Peyer's patch (tissue), 4 donors: ENCODE data around the gene MED9. TPM values are rescaled to one million over a fixed set of nuclear protein-coding genes. Genes with fewer than 3 reads are reported as not detected.
"Not testable (repeated sequence)": the region's sequence is repeated elsewhere in the genome, so short reads cannot be mapped to it uniquely, and the experiment has no call there.

Experiments
- DNase-seq, 3 donors: peaks; one replicate each; pipeline ENCODE4 v3.0.0-alpha.2; 2017 to 2019
- H3K27ac ChIP-seq, 4 donors: fragments of 200-600 bp; sonication (generic); one replicate each; pipeline ENCODE4 v1.5.1; 2016 to 2019
- H3K27me3 ChIP-seq, 2 donors: fragments of 200-600 bp; sonication (generic); one replicate each; pipeline ENCODE4 v1.5.1; 2019
- H3K36me3 ChIP-seq, 3 donors: fragments of 200-600 bp; sonication (generic); one replicate each; pipeline ENCODE4 v1.5.1; 2016 to 2019
- H3K4me1 ChIP-seq, 4 donors: fragments of 200-600 bp; sonication (generic); one replicate each; pipeline ENCODE4 v1.5.1; 2016 to 2019
- H3K4me3 ChIP-seq, 4 donors: fragments of 200-600 bp; sonication (generic); 1 replicate in 3 of 4; 2 replicates in 1 of 4; pipeline ENCODE4 v1.5.1; 2016 to 2019; ENCODE audit warnings: mild to moderate bottlenecking in 1 of 4
- H3K9me3 ChIP-seq, 4 donors: fragments of 200-600 bp; sonication (generic); one replicate each; pipeline ENCODE4 v1.5.1; 2016 to 2019; ENCODE audit warnings: mild to moderate bottlenecking in 1 of 4
- CTCF ChIP-seq, 6 experiments: fragments of 450-650 bp in 4 of 6; fragments of 200-600 bp in 2 of 6; sonication (generic) in 1 of 6; IDR thresholded peaks; one replicate each; pipeline ENCODE4 v1.5.1; 2017 to 2019; ENCODE audit warnings: antibody characterized with exemption in 6 of 6, mild to moderate bottlenecking in 3 of 6, moderate library complexity in 1 of 6
- POLR2A ChIP-seq, 2 donors: fragments of 450-650 bp; IDR thresholded peaks; one replicate each; pipeline ENCODE4 v1.5.1; 2017; ENCODE audit warnings: antibody characterized with exemption in 2 of 2, mild to moderate bottlenecking in 2 of 2, moderate library complexity in 2 of 2
- total RNA-seq, 4 donors: library from RNA; depleted of rRNA; stranded (reverse); fragments of >200 nt; gene quantifications; one replicate each; pipeline ENCODE4 v1.1.0, GENCODE V29; 2016

The MED9 gene
- total RNA-seq, 4 donors from 2014 or later, result 8.3 to 42.4 (median 19.4) TPM

- no peak overlapping the region for H3K4me3 ChIP-seq
- H3K9me3 ChIP-seq, result no peaks in the 10 kb centered on the region
- DNase-seq, result no peak
- H3K27ac ChIP-seq, result no peak overlapping the region
- H3K27me3 ChIP-seq, result no peaks in the 10 kb centered on the region
- peaks cover 0 to 7% (median 0%) of the 10 kb centered on the region in 4 donors for H3K4me1 ChIP-seq
- TF ChIP-seq POLR2A (IDR thresholded peaks at IDR 0.05) (no peak), CTCF (IDR thresholded peaks at IDR 0.05) (no peak)
- H3K36me3 ChIP-seq, result peaks cover 0 to 22% (median 0%) of the 10 kb centered on the region in 3 donors
Measured at GRCh38 chr17:17484451-17484899, 7.7 kb downstream of the MED9 start.

GRCh38 chr17:17485420-17485819 lies 8.6 kb downstream of the MED9 start:
- Histone ChIP-seq H3K27ac (no peak overlapping the region), H3K4me1 (peaks cover 0 to 6% (median 0%) of the 10 kb centered on the region in 4 donors), H3K27me3 (no peaks in the 10 kb centered on the region), H3K9me3 (no peaks in the 10 kb centered on the region), H3K36me3 (peaks cover 0 to 26% (median 0%) of the 10 kb centered on the region in 3 donors), H3K4me3 (no peak overlapping the region)
- TF ChIP-seq CTCF (IDR thresholded peaks at IDR 0.05) (no peak), POLR2A (IDR thresholded peaks at IDR 0.05) (no peak)
- DNase-seq, result no peak

GRCh38 chr17:17486416-17486815 lies 9.6 kb downstream of the MED9 start:
- H3K4me3 ChIP-seq, H3K27ac ChIP-seq, H3K27me3 ChIP-seq, H3K9me3 ChIP-seq, H3K4me1 ChIP-seq, DNase-seq: not testable (repeated sequence)
- peaks cover 0 to 30% (median 0%) of the 10 kb centered on the region in 3 donors for H3K36me3 ChIP-seq

- no peaks in the 10 kb centered on the region for H3K4me1 ChIP-seq
- H3K36me3 ChIP-seq, result peaks cover 0 to 43% (median 0%) of the 10 kb centered on the region in 3 donors
- H3K27ac ChIP-seq, result no peak overlapping the region
- H3K9me3 ChIP-seq, result no peaks in the 10 kb centered on the region
- DNase-seq, result no peak
- no peaks in the 10 kb centered on the region for H3K27me3 ChIP-seq
- H3K4me3 ChIP-seq, result no peak overlapping the region
- TF ChIP-seq POLR2A (IDR thresholded peaks at IDR 0.05) (no peak), CTCF (IDR thresholded peaks at IDR 0.05) (no peak)
Measured at GRCh38 chr17:17487998-17488397, 11.2 kb downstream of the MED9 start.

- Histone ChIP-seq H3K27ac (no peak overlapping the region), H3K36me3 (peaks cover 0 to 29% (median 0%) of the 10 kb centered on the region in 3 donors), H3K27me3 (no peaks in the 10 kb centered on the region), H3K4me3 (no peak overlapping the region), H3K4me1 (peaks cover 0 to 17% (median 12%) of the 10 kb centered on the region in 4 donors), H3K9me3 (no peaks in the 10 kb centered on the region)
- no peak for DNase-seq
- TF ChIP-seq CTCF (IDR thresholded peaks at IDR 0.05), result no peak
- no peak for TF ChIP-seq POLR2A (IDR thresholded peaks at IDR 0.05)
Measured at GRCh38 chr17:17491031-17491471, 14.3 kb downstream of the MED9 start.

- H3K4me1 ChIP-seq, result peaks cover 0 to 18% (median 13%) of the 10 kb centered on the region in 4 donors
- no peak for DNase-seq
Measured at GRCh38 chr17:17491546-17491988, 14.8 kb downstream of the MED9 start.

More at GRCh38 chr17:17491546-17491988, 14.8 kb downstream of the MED9 start:
- H3K27me3 ChIP-seq, result no peaks in the 10 kb centered on the region
- peaks cover 0 to 29% (median 0%) of the 10 kb centered on the region in 3 donors for H3K36me3 ChIP-seq
- no peak for TF ChIP-seq CTCF (IDR thresholded peaks at IDR 0.05)
- TF ChIP-seq POLR2A (IDR thresholded peaks at IDR 0.05), result no peak
- H3K9me3 ChIP-seq, result no peaks in the 10 kb centered on the region
- no peak overlapping the region for H3K27ac ChIP-seq
- no peak overlapping the region for H3K4me3 ChIP-seq
